Stimulated activated CD4-positive, alpha-beta T cell treated with anti-CD3 and anti-CD28 coated beads, Interleukin-15, amount 100 ng/mL, for 1 hour (primary cell): ENCODE data around the gene CHP1.
"Not testable (repeated sequence)": the region's sequence is repeated elsewhere in the genome, so short reads cannot be mapped to it uniquely, and the experiment has no call there.

Source experiments
- DNase-seq, 2 donors: peaks; one replicate each; pipeline ENCODE4 v3.0.0-alpha.2; 2020; ENCODE audit warnings: low read depth in 1 of 2, low spot score in 1 of 2

CHP1 gene

GRCh38 chr15:41230650-41231421, at the start of gene CHP1, which contains the start of gene EXD1:
Gene CHP1 (plus strand): TSS chr15:41231268. CDS start chr15:41231383, 115 bp downstream.
Gene EXD1 (minus strand): TSS chr15:41230757. CDS start chr15:41226575, 4,182 bp downstream.
- DNase-seq, result peak; percentile 88 to 92

- DNase-seq, result no peak
These were observed 48.8 kb upstream of the CHP1 start for GRCh38 chr15:41182266-41182665.

- no peak for DNase-seq
These were observed 47.5 kb upstream of the CHP1 start for GRCh38 chr15:41183581-41183980.

GRCh38 chr15:41194444-41194843, 36.6 kb upstream of the CHP1 start:
- DNase-seq, result no peak

- no peak for DNase-seq
These were observed 31.6 kb upstream of the CHP1 start for GRCh38 chr15:41199470-41199869.

- DNase-seq, result no peak
These were observed 27.7 kb upstream of the CHP1 start for GRCh38 chr15:41203395-41203794.

GRCh38 chr15:41205315-41205714, 25.8 kb upstream of the CHP1 start:
- DNase-seq, result no peak

GRCh38 chr15:41207687-41208448, 23.2 kb upstream of the CHP1 start:
- no peak for DNase-seq

- DNase-seq, result no peak
These were observed 15.4 kb upstream of the CHP1 start for GRCh38 chr15:41215708-41216107.

- DNase-seq, result no peak
These were observed 12.2 kb upstream of the CHP1 start for GRCh38 chr15:41218851-41219250.

GRCh38 chr15:41219381-41219780, 11.7 kb upstream of the CHP1 start:
- no peak for DNase-seq

GRCh38 chr15:41230345-41230649, 771 bp upstream of the CHP1 start:
- no peak for DNase-seq

- DNase-seq, result no peak
These were observed 556 bp downstream of the CHP1 start for GRCh38 chr15:41231422-41232226.

- DNase-seq, result no peak
These were observed 2.3 kb downstream of the CHP1 start for GRCh38 chr15:41233367-41233771.

GRCh38 chr15:41235228-41235627, 4.2 kb downstream of the CHP1 start:
- DNase-seq, result not testable (repeated sequence)

- DNase-seq, result no peak
These were observed 4.9 kb downstream of the CHP1 start for GRCh38 chr15:41235929-41236328.

- no peak for DNase-seq
These were observed 7.0 kb downstream of the CHP1 start for GRCh38 chr15:41238100-41238499.

- no peak for DNase-seq
These were observed 10.3 kb downstream of the CHP1 start for GRCh38 chr15:41241221-41241964.

GRCh38 chr15:41250745-41251144, 19.7 kb downstream of the CHP1 start:
- not testable (repeated sequence) for DNase-seq

GRCh38 chr15:41251411-41251810, 20.3 kb downstream of the CHP1 start:
- no peak for DNase-seq

- DNase-seq, result no peak
These were observed 23.5 kb downstream of the CHP1 start for GRCh38 chr15:41254560-41254959.
